ENCODE results near the gene PPP1R2C. TPM values are rescaled to one million over a fixed set of nuclear protein-coding genes. Genes with fewer than 3 reads are reported as not detected.

Gene PPP1R2C
- total RNA-seq, 1 donor = not detected

DNA sequence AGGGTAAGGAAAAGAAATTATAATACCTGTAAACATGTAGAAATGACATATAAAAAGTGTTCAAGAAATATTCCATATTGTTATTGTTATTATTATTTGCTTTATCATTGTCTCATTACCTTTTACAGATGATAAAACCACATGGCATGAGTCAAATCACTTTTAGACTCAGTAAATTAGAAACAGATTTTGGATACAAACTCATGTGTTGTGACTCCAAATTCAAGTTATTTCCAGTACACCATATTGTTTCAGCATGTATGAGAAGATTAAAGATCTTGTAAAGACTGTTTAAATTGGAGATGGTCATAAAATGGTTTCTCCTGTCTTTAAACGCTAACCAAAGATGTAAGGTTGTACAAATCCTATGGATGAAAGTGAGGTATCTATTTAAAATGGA is 18.1 kb downstream of the PPP1R2C start:
- Histone ChIP-seq H3K9me3 (ENCODE audit: low read depth, low read length) (no peaks in the 10 kb centered on the region), H3K79me2 (ENCODE audit: insufficient read depth, low read length) (no peaks in the 10 kb centered on the region), H3K27ac (ENCODE audit: low read depth, low read length) (no peak overlapping the region), H3K27me3 (ENCODE audit: insufficient read depth, low read length) (no peaks in the 10 kb centered on the region), H3K4me1 (ENCODE audit: insufficient read depth, low read length) (peaks cover 10% of the 10 kb centered on the region), H4K20me1 (ENCODE audit: insufficient read depth, low read length) (no peaks in the 10 kb centered on the region), H3K4me2 (ENCODE audit: insufficient read depth, low read length) (no peak overlapping the region), H3K4me3 (ENCODE audit: insufficient read depth, low read length) (no peak overlapping the region), H2AFZ (ENCODE audit: low read length) (no peak overlapping the region), H3K36me3 (ENCODE audit: insufficient read depth, low read length) (no peaks in the 10 kb centered on the region)
- TF ChIP-seq, protein P1, sequence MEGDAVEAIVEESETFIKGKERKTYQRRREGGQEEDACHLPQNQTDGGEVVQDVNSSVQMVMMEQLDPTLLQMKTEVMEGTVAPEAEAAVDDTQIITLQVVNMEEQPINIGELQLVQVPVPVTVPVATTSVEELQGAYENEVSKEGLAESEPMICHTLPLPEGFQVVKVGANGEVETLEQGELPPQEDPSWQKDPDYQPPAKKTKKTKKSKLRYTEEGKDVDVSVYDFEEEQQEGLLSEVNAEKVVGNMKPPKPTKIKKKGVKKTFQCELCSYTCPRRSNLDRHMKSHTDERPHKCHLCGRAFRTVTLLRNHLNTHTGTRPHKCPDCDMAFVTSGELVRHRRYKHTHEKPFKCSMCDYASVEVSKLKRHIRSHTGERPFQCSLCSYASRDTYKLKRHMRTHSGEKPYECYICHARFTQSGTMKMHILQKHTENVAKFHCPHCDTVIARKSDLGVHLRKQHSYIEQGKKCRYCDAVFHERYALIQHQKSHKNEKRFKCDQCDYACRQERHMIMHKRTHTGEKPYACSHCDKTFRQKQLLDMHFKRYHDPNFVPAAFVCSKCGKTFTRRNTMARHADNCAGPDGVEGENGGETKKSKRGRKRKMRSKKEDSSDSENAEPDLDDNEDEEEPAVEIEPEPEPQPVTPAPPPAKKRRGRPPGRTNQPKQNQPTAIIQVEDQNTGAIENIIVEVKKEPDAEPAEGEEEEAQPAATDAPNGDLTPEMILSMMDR (IDR thresholded peaks at IDR 0.05; ENCODE audit: extremely low read depth, low read depth, low read length) = no peak
- DNase-seq (ENCODE audit: insufficient read length, low spot score, missing footprints) = no peak

DNA sequence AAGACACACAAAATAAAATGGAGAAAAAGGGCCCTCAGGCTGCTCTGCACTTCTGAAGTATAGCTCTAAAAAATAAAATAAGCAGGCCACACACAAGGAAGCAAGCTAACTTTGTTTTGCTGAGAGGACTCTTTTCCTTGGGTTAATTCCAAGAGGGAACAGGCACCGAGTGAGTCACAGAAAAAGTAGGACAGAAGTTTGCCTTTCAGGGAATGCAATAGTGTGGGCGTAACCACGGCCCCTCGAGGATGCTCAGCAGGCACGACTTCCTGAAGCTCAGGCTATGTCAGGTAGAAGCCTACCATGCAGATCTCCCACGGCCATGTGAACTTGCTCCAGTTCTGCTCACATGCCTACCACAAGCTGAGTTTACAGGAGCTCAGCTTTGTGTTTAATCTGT is 22.1 kb downstream of the PPP1R2C start:
- H3K4me1 ChIP-seq (ENCODE audit: insufficient read depth, low read length) = peaks cover 10% of the 10 kb centered on the region
- H3K9me3 ChIP-seq (ENCODE audit: low read depth, low read length) = no peaks in the 10 kb centered on the region
- peak overlapping the region; percentile 10 for H2AFZ ChIP-seq (ENCODE audit: low read length)
- no peaks in the 10 kb centered on the region for H4K20me1 ChIP-seq (ENCODE audit: insufficient read depth, low read length)
- H3K36me3 ChIP-seq (ENCODE audit: insufficient read depth, low read length) = no peaks in the 10 kb centered on the region
- no peak overlapping the region for H3K4me3 ChIP-seq (ENCODE audit: insufficient read depth, low read length)
- no peaks in the 10 kb centered on the region for H3K79me2 ChIP-seq (ENCODE audit: insufficient read depth, low read length)
- H3K27ac ChIP-seq (ENCODE audit: low read depth, low read length) = no peak overlapping the region
- peak; percentile 53 for DNase-seq (ENCODE audit: insufficient read length, low spot score, missing footprints)
- H3K4me2 ChIP-seq (ENCODE audit: insufficient read depth, low read length) = peak overlapping the region; percentile 10
- TF ChIP-seq, protein P1 (IDR thresholded peaks at IDR 0.05; ENCODE audit: extremely low read depth, low read depth, low read length) = no peak
- no peaks in the 10 kb centered on the region for H3K27me3 ChIP-seq (ENCODE audit: insufficient read depth, low read length)

DNA sequence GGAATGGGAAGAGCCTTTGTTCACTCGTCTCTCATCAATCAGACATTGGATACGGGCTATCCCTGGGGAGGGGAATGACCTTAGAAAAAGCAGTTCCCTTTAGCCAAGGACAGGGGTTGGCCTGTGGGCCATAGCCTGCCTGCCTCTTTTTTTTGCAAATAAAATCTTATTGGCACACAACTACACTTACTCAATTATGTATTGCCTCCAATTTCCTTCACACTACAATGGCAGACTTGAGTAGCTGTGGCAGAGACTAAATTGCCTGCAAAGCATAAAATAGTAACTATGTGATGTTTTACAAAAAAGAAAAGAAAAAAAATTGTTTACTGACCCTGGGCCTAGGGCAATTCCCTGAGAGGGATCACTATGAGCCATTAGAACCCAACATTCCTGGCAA is 23.4 kb downstream of the PPP1R2C start:
- Histone ChIP-seq H3K27me3 (ENCODE audit: insufficient read depth, low read length) (no peaks in the 10 kb centered on the region), H2AFZ (ENCODE audit: low read length) (no peak overlapping the region), H3K4me1 (ENCODE audit: insufficient read depth, low read length) (peaks cover 10% of the 10 kb centered on the region), H3K27ac (ENCODE audit: low read depth, low read length) (no peak overlapping the region), H3K4me3 (ENCODE audit: insufficient read depth, low read length) (no peak overlapping the region), H4K20me1 (ENCODE audit: insufficient read depth, low read length) (no peaks in the 10 kb centered on the region), H3K36me3 (ENCODE audit: insufficient read depth, low read length) (no peaks in the 10 kb centered on the region), H3K9me3 (ENCODE audit: low read depth, low read length) (no peaks in the 10 kb centered on the region), H3K4me2 (ENCODE audit: insufficient read depth, low read length) (no peak overlapping the region), H3K79me2 (ENCODE audit: insufficient read depth, low read length) (no peaks in the 10 kb centered on the region)
- DNase-seq (ENCODE audit: insufficient read length, low spot score, missing footprints) = peak; percentile 11
- TF ChIP-seq, protein P1 (IDR thresholded peaks at IDR 0.05; ENCODE audit: extremely low read depth, low read depth, low read length) = no peak

DNA sequence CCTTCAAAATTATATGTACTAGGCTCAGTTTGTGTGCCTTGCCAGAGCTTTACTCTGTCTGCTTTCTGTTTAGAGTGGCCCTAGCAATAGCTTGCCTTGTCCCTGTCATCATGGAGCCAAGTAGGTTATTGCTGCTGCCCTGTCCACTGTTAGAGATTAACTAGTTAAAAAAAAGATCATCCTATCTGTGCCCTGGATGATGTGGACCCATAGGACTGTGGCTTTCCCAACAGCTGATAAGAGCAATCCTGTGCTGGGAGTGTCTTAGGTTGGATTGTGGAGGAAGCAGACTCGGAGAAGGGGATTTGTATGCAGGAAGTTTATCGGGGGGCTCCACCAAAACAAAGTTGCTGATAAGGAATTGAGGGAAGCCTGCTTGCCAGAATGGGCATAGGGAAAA is 23.8 kb downstream of the PPP1R2C start:
- peaks cover 10% of the 10 kb centered on the region for H3K4me1 ChIP-seq (ENCODE audit: insufficient read depth, low read length)
- H3K27me3 ChIP-seq (ENCODE audit: insufficient read depth, low read length) = no peaks in the 10 kb centered on the region
- no peaks in the 10 kb centered on the region for H3K9me3 ChIP-seq (ENCODE audit: low read depth, low read length)
- H3K79me2 ChIP-seq (ENCODE audit: insufficient read depth, low read length) = no peaks in the 10 kb centered on the region
- H4K20me1 ChIP-seq (ENCODE audit: insufficient read depth, low read length) = no peaks in the 10 kb centered on the region
- H3K4me3 ChIP-seq (ENCODE audit: insufficient read depth, low read length) = no peak overlapping the region
- no peak overlapping the region for H3K27ac ChIP-seq (ENCODE audit: low read depth, low read length)
- DNase-seq (ENCODE audit: insufficient read length, low spot score, missing footprints) = peak; percentile 15
- no peak overlapping the region for H3K4me2 ChIP-seq (ENCODE audit: insufficient read depth, low read length)
- no peak overlapping the region for H2AFZ ChIP-seq (ENCODE audit: low read length)
- no peaks in the 10 kb centered on the region for H3K36me3 ChIP-seq (ENCODE audit: insufficient read depth, low read length)
- TF ChIP-seq, protein P1 (IDR thresholded peaks at IDR 0.05; ENCODE audit: extremely low read depth, low read depth, low read length) = no peak

All from osteoblast (primary cell).